GM12801 (cell line): ENCODE data around the gene RSF1.

ENCODE experiments used
- CTCF ChIP-seq: IDR thresholded peaks from one replicate; pipeline ENCODE4 v1.5.1; 2011; ENCODE audit warnings: control low read depth; ENCODE audit not compliant: insufficient read length; ENCODE audit errors: extremely low read depth

Gene RSF1

GRCh38 chr11:77724636-77725035 is 95.9 kb downstream of the RSF1 start:
- no peak for TF ChIP-seq CTCF

GRCh38 chr11:77723024-77723423 is 97.5 kb downstream of the RSF1 start:
- TF ChIP-seq CTCF: no peak

GRCh38 chr11:77710358-77710757 is 110.2 kb downstream of the RSF1 start:
- no peak for TF ChIP-seq CTCF

GRCh38 chr11:77705876-77706579 is 114.5 kb downstream of the RSF1 start:
- TF ChIP-seq CTCF: no peak

GRCh38 chr11:77705195-77705875 is 115.2 kb downstream of the RSF1 start:
- TF ChIP-seq CTCF: no peak

- no peak for TF ChIP-seq CTCF
These were observed 116.5 kb downstream of the RSF1 start for GRCh38 chr11:77704029-77704428.

GRCh38 chr11:77699425-77699824 is 121.1 kb downstream of the RSF1 start:
- TF ChIP-seq CTCF: no peak
